K562 (cell line): ENCODE results near the gene MFSD11. TPM values are rescaled to one million over a fixed set of nuclear protein-coding genes. Genes with fewer than 3 reads are reported as not detected.

ENCODE experiments used
- CHD1 ChIP-seq: fragments of 200-600 bp; sonication (generic); IDR thresholded peaks from one replicate; pipeline ENCODE4 v1.6.1; 2012; ENCODE audit warnings: mild to moderate bottlenecking, moderate library complexity, low read length, inconsistent platforms
- HDAC1 ChIP-seq, 2 experiments: fragments of 450-650 bp; IDR thresholded peaks; 2 replicates each; pipeline ENCODE4 v1.6.1; 2016 to 2017; ENCODE audit warnings: inconsistent platforms in 1 of 2, mild to moderate bottlenecking in 1 of 2, moderate library complexity in 1 of 2
- KLF16 ChIP-seq: IDR thresholded peaks from 2 replicates; pipeline ENCODE4 v1.6.1; 2016; ENCODE audit warnings: antibody characterized with exemption
- LARP7 ChIP-seq: fragments of 450-650 bp; IDR thresholded peaks from 2 replicates; pipeline ENCODE4 v1.6.1; 2016
- NR3C1 ChIP-seq: sonication (generic); formaldehyde crosslinking; IDR thresholded peaks from 2 replicates; pipeline ENCODE4 v1.8.1; 2022; ENCODE audit warnings: missing genetic modification reagents
- PHF8 ChIP-seq: fragments of 200-600 bp; sonication (generic); IDR thresholded peaks from 2 replicates; pipeline ENCODE4 v1.6.1; 2012; ENCODE audit warnings: mixed run types, mild to moderate bottlenecking, inconsistent platforms, low read length, moderate library complexity, borderline replicate concordance
- PHTF2 ChIP-seq: fragments of 250-450 bp; sonication (Bioruptor Pico); IDR thresholded peaks from 2 replicates; pipeline ENCODE4 v1.5.0; 2021; ENCODE audit warnings: mild to moderate bottlenecking
- SRF ChIP-seq, 2 experiments: fragments of 250-450, 450-650 bp in 1 of 2; sonication (Bioruptor Pico) in 1 of 2; sonication (generic) in 1 of 2; formaldehyde crosslinking; IDR thresholded peaks; 2 replicates each; pipeline versions ENCODE4 v1.5.0 to v1.5.1; 2020 to 2022; ENCODE audit warnings: mild to moderate bottlenecking in 1 of 2, missing genetic modification reagents in 1 of 2
- TCF3 ChIP-seq: sonication (generic); formaldehyde crosslinking; IDR thresholded peaks from 2 replicates; pipeline ENCODE4 v1.4.0; 2020; ENCODE audit warnings: mild to moderate bottlenecking, missing genetic modification reagents
- XRCC5 ChIP-seq: fragments of 200-400 bp; formaldehyde crosslinking; IDR thresholded peaks from 2 replicates; pipeline ENCODE4 v1.6.1; 2017; ENCODE audit warnings: low read depth, mild to moderate bottlenecking, low read length
- ZNF239 ChIP-seq: fragments of 250-450 bp; sonication (Bioruptor Pico); IDR thresholded peaks from 2 replicates; pipeline ENCODE4 v1.4.0; 2020; ENCODE audit warnings: mild to moderate bottlenecking
- ZNF445 ChIP-seq: fragments of 250-450 bp; sonication (Bioruptor Pico); IDR thresholded peaks from 2 replicates; pipeline ENCODE4 v1.4.0; 2020; ENCODE audit warnings: low read depth, mild to moderate bottlenecking, moderate library complexity
- polyA plus RNA-seq, 8 experiments: library from polyadenylated mRNA; depleted of rRNA in 4 of 8; stranded (reverse) in 5 of 8; unstranded in 3 of 8; fragments of >200 nt; fragmentation: Nextera tagmentation in 2 of 8; fragmentation: Illumina TruSeq in 1 of 8; extraction: Ambion mirVana in 2 of 8; extraction: Trizol in 1 of 8; gene quantifications; 2 replicates each; pipeline versions ENCODE4 v1.2.1 to v1.2.3, GENCODE V29; 2011 to 2014; ENCODE audit warnings: inconsistent platforms in 1 of 8, missing spikeins in 1 of 8
- total RNA-seq, 7 experiments: library from RNA; depleted of rRNA in 6 of 7; stranded (reverse); fragments of >200 nt in 6 of 7; fragmentation: Illumina TruSeq in 2 of 7; extraction: Trizol in 2 of 7; gene quantifications; 2 replicates each; pipeline versions ENCODE4 v1.2.1 to v1.2.3, GENCODE V29; 2011 to 2021; ENCODE audit warnings: low replicate concordance in 1 of 7
- TF ChIP-seq, protein P1 (sequence below): fragments of 250-450 bp; sonication (Bioruptor Pico); IDR thresholded peaks from 2 replicates; pipeline ENCODE4 v1.4.0; 2020; ENCODE audit warnings: mild to moderate bottlenecking, moderate library complexity
- TF ChIP-seq, protein P2 (sequence below): fragments of 450-650 bp; formaldehyde crosslinking; IDR thresholded peaks from 2 replicates; pipeline ENCODE4 v1.4.0; 2020; ENCODE audit warnings: mild to moderate bottlenecking, moderate library complexity

The MFSD11 gene
- total and polyA plus RNA-seq, 9 of the 15 experiments (the other 6 are each of a cell fraction or from before 2014, with no cell fraction given), result 14.4 to 24.5 (median 19.9) TPM

DNA sequence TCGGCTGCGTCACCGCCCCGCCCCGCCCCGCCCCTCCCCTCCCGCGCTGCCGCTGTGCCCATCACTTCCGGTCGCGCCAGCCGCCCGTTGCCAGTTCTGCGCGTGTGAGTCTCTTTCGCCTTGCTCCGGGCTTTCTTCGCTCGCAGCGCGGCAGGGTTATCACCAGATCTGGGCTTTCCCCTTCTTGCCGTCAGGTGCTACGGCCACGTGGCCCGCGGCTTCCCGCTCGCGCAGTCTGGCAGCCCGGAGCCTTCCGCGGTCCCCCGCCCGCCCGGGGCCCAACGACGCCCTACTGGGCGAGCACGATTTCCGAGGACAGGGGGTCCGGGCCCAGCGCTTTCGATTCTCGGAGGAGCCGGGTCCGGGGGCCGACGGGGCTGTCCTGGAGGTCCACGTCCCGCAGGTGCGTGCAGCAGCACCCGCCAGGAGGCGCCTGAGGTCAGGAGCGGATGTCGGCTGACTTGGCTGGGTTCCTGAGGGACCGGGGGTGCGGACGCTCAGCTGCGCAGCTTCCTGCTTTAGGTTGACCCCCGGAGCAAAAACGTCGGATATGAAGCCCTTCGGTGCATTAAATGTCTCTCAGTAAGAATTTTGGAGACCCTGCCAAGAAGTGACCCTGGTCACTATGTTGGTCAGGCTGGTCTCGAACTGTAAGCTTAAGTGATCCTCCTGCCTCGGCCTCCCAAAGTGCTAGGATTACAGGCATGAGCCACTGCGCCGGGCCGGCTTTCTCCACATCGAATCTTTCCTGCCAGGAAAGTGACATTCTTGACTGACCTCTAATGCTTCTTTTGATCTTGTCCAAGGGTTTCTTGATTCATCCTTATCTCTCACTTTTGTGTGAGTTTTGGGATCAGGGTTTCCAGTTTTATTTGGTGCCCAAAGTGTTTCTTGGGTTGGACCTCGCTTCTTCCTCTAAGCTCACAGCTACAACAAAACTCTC lies 10.9 kb upstream of the MFSD11 start, which contains the start of gene METTL23 (continued):
- TF ChIP-seq, protein P1, sequence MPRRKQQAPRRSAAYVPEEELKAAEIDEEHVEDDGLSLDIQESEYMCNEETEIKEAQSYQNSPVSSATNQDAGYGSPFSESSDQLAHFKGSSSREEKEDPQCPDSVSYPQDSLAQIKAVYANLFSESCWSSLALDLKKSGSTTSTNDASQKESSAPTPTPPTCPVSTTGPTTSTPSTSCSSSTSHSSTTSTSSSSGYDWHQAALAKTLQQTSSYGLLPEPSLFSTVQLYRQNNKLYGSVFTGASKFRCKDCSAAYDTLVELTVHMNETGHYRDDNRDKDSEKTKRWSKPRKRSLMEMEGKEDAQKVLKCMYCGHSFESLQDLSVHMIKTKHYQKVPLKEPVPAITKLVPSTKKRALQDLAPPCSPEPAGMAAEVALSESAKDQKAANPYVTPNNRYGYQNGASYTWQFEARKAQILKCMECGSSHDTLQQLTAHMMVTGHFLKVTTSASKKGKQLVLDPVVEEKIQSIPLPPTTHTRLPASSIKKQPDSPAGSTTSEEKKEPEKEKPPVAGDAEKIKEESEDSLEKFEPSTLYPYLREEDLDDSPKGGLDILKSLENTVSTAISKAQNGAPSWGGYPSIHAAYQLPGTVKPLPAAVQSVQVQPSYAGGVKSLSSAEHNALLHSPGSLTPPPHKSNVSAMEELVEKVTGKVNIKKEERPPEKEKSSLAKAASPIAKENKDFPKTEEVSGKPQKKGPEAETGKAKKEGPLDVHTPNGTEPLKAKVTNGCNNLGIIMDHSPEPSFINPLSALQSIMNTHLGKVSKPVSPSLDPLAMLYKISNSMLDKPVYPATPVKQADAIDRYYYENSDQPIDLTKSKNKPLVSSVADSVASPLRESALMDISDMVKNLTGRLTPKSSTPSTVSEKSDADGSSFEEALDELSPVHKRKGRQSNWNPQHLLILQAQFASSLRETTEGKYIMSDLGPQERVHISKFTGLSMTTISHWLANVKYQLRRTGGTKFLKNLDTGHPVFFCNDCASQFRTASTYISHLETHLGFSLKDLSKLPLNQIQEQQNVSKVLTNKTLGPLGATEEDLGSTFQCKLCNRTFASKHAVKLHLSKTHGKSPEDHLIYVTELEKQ, result no peak
- peak in 1 of 2 experiments; percentile 79; a peak in 2 of 4 replicates for TF ChIP-seq HDAC1 (IDR thresholded peaks at IDR 0.05)
- peak; percentile 69; the same call in 1 of the 2 replicates for TF ChIP-seq PHF8
- no peak for TF ChIP-seq KLF16
- TF ChIP-seq XRCC5, result 0 out of 2 replicates have a peak, but pooled peaks have one; percentile 24
- TF ChIP-seq TCF3 (CRISPR knock-in tag), result 0 out of 2 replicates have a peak, but pooled peaks have one; percentile 14
- TF ChIP-seq ZNF445, result no peak
- TF ChIP-seq LARP7, result no peak
- TF ChIP-seq ZNF239, result no peak
- TF ChIP-seq NR3C1 (CRISPR knock-in tag), result no peak
- TF ChIP-seq SRF (CRISPR knock-in tag; IDR thresholded peaks at IDR 0.05), result peak in 1 of 2 experiments; percentile 36; a peak in 1 of 4 replicates
- TF ChIP-seq PHTF2, result no peak
- TF ChIP-seq, protein P2, sequence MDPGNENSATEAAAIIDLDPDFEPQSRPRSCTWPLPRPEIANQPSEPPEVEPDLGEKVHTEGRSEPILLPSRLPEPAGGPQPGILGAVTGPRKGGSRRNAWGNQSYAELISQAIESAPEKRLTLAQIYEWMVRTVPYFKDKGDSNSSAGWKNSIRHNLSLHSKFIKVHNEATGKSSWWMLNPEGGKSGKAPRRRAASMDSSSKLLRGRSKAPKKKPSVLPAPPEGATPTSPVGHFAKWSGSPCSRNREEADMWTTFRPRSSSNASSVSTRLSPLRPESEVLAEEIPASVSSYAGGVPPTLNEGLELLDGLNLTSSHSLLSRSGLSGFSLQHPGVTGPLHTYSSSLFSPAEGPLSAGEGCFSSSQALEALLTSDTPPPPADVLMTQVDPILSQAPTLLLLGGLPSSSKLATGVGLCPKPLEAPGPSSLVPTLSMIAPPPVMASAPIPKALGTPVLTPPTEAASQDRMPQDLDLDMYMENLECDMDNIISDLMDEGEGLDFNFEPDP, result no peak
- TF ChIP-seq CHD1, result no peak
